GM18861 (cell line): ENCODE results near the gene JPH4.
A peak's percentile ranks its signal among the peaks of the same experiment; 100 is the strongest.
"Not testable (repeated sequence)": the region's sequence is repeated elsewhere in the genome, so short reads cannot be mapped to it uniquely, and the experiment has no call there.

Experiments used
- ATAC-seq: cut with Tn5 transposase; IDR thresholded peaks from one replicate; pipeline ENCODE4 v1.9.1; 2021; ENCODE audit not compliant: unreplicated experiment

Gene JPH4

GRCh38 chr14:23609411-23610089 is 31.0 kb upstream of the JPH4 start:
- ATAC-seq = not testable (repeated sequence)

- ATAC-seq = no peak
These were observed 30.4 kb upstream of the JPH4 start for GRCh38 chr14:23609001-23609400.

- ATAC-seq = no peak
These were observed 29.9 kb upstream of the JPH4 start for GRCh38 chr14:23608454-23608853.

- peak; percentile 75 for ATAC-seq
These were observed 27.5 kb upstream of the JPH4 start for GRCh38 chr14:23605931-23606585.

GRCh38 chr14:23604675-23605170 is 26.1 kb upstream of the JPH4 start:
- ATAC-seq = no peak

GRCh38 chr14:23604148-23604547 is 25.6 kb upstream of the JPH4 start:
- no peak for ATAC-seq

- no peak for ATAC-seq
These were observed 24.5 kb upstream of the JPH4 start for GRCh38 chr14:23603103-23603502.

- ATAC-seq = no peak
These were observed 23.8 kb upstream of the JPH4 start for GRCh38 chr14:23602181-23603095.

GRCh38 chr14:23601845-23602180 is 23.2 kb upstream of the JPH4 start:
- no peak for ATAC-seq

GRCh38 chr14:23601424-23601823 is 22.8 kb upstream of the JPH4 start:
- ATAC-seq = no peak

GRCh38 chr14:23600806-23601205 is 22.2 kb upstream of the JPH4 start:
- no peak for ATAC-seq

GRCh38 chr14:23600322-23600707 is 21.7 kb upstream of the JPH4 start:
- no peak for ATAC-seq

- ATAC-seq = not testable (repeated sequence)
These were observed 15.6 kb upstream of the JPH4 start for GRCh38 chr14:23594191-23594590.

- no peak for ATAC-seq
These were observed 11.6 kb upstream of the JPH4 start for GRCh38 chr14:23590198-23590597.

GRCh38 chr14:23589606-23590005 is 11.0 kb upstream of the JPH4 start:
- ATAC-seq = no peak

GRCh38 chr14:23588884-23589598 is 10.5 kb upstream of the JPH4 start:
- ATAC-seq = peak; percentile 97

GRCh38 chr14:23584527-23585203 is 6.1 kb upstream of the JPH4 start:
- ATAC-seq = not testable (repeated sequence)

GRCh38 chr14:23583761-23584526 is 5.4 kb upstream of the JPH4 start:
- not testable (repeated sequence) for ATAC-seq

- no peak for ATAC-seq
These were observed 4.5 kb upstream of the JPH4 start for GRCh38 chr14:23582906-23583760.
